Neutrophil (primary cell): ENCODE results near the gene TNFSF12.

ENCODE experiments used
- H3K27ac ChIP-seq: fragments of 200-600 bp; sonication (generic); 2 replicates; pipeline ENCODE4 v1.5.1; 2016; ENCODE audit warnings: mild to moderate bottlenecking, moderate library complexity
- H3K27me3 ChIP-seq: fragments of 200-600 bp; sonication (generic); 2 replicates; pipeline ENCODE4 v1.6.0; 2016; ENCODE audit warnings: mild to moderate bottlenecking
- H3K36me3 ChIP-seq: fragments of 200-600 bp; sonication (generic); 2 replicates; pipeline ENCODE4 v1.5.1; 2017
- H3K4me1 ChIP-seq, 2 experiments: fragments of 200-600 bp in 1 of 2; sonication (generic) in 1 of 2; 1 replicate in 1 of 2; 2 replicates in 1 of 2; pipeline versions ENCODE4 v1.5.1 to v1.6.1; 2013 to 2016; ENCODE audit warnings: low read depth in 1 of 2, low read length in 1 of 2, mild to moderate bottlenecking in 1 of 2, moderate library complexity in 1 of 2; ENCODE audit not compliant: control insufficient read depth in 1 of 2, insufficient read depth in 1 of 2
- H3K4me3 ChIP-seq, 2 experiments: fragments of 200-600 bp in 1 of 2; sonication (generic) in 1 of 2; 1 replicate in 1 of 2; 2 replicates in 1 of 2; pipeline ENCODE4 v1.5.1; 2013 to 2016; ENCODE audit warnings: low read depth in 1 of 2, low read length in 1 of 2, mild to moderate bottlenecking in 1 of 2, moderate library complexity in 1 of 2
- H3K9me3 ChIP-seq: fragments of 200-600 bp; sonication (generic); 2 replicates; pipeline ENCODE4 v1.5.1; 2016
- TF ChIP-seq, protein P1 (sequence below): fragments of 200-600 bp; sonication (generic); IDR thresholded peaks from 2 replicates; pipeline ENCODE4 v1.5.1; 2016; ENCODE audit warnings: antibody characterized with exemption

Gene TNFSF12

DNA sequence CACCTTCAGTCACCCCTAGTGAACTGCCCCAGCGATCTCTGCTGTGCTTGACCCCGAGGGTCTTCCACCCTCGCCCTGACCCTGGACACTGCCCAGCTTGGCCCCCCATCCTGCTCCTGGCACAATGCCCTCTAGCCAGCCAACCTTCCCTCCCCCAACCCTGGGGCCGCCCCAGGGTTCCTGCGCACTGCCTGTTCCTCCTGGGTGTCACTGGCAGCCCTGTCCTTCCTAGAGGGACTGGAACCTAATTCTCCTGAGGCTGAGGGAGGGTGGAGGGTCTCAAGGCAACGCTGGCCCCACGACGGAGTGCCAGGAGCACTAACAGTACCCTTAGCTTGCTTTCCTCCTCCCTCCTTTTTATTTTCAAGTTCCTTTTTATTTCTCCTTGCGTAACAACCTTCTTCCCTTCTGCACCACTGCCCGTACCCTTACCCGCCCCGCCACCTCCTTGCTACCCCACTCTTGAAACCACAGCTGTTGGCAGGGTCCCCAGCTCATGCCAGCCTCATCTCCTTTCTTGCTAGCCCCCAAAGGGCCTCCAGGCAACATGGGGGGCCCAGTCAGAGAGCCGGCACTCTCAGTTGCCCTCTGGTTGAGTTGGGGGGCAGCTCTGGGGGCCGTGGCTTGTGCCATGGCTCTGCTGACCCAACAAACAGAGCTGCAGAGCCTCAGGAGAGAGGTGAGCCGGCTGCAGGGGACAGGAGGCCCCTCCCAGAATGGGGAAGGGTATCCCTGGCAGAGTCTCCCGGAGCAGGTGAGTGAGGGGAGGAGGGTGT, 9.9 kb downstream of the TNFSF12 start, which contains the start of gene TNFSF13:
Gene TNFSF13 (plus strand): TSS at position 207 of the 776 bp plus-strand sequence. CDS start 290 bp downstream, at position 497.
- Histone ChIP-seq H3K27ac (peak within 1 kb of the TSS; percentile 92), H3K4me1 (peaks cover 58 to 63% of the 10 kb centered on the region in 2 experiments), H3K36me3 (peaks cover 15% of the 10 kb centered on the region), H3K9me3 (no peaks in the 10 kb centered on the region), H3K27me3 (no peaks in the 10 kb centered on the region), H3K4me3 (peak within 1 kb of the TSS; percentile 80 to 88)
- TF ChIP-seq, protein P1, sequence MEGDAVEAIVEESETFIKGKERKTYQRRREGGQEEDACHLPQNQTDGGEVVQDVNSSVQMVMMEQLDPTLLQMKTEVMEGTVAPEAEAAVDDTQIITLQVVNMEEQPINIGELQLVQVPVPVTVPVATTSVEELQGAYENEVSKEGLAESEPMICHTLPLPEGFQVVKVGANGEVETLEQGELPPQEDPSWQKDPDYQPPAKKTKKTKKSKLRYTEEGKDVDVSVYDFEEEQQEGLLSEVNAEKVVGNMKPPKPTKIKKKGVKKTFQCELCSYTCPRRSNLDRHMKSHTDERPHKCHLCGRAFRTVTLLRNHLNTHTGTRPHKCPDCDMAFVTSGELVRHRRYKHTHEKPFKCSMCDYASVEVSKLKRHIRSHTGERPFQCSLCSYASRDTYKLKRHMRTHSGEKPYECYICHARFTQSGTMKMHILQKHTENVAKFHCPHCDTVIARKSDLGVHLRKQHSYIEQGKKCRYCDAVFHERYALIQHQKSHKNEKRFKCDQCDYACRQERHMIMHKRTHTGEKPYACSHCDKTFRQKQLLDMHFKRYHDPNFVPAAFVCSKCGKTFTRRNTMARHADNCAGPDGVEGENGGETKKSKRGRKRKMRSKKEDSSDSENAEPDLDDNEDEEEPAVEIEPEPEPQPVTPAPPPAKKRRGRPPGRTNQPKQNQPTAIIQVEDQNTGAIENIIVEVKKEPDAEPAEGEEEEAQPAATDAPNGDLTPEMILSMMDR: no peak

DNA sequence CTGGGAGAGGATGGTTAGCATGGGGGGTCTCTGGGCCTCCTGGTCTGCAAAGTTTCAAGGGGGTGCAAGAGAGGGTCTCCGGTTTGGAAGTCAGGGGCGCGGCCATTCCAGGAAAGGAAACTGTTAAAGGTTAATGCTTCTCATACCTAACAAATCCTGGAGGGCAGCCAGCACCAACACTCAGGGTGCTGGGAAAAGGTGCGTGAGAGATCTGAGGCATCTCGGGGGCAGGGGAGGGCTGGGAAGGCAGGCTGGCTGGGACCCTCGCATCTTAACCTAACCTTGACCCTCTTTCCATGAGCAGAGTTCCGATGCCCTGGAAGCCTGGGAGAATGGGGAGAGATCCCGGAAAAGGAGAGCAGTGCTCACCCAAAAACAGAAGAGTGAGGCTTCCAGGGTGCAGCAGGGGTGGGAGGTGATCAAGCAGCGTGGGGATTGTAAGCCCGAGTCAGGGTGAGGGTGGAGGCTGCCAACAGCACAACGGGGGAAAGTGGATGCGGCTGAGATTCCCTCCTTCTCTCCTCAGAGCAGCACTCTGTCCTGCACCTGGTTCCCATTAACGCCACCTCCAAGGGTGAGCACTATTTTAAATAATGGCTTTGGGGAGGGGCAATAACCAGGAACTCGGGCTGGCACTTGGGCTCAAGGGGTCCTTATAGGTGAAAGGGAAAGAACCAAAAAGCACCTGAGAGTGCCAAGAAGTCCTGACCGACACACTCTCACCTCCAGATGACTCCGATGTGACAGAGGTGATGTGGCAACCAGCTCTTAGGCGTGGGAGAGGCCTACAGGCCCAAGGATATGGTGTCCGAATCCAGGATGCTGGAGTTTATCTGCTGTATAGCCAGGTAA, 10.7 kb downstream of the TNFSF12 start:
- Histone ChIP-seq H3K27ac (peak overlapping the region; percentile 92), H3K4me3 (peak overlapping the region; percentile 80 to 88), H3K4me1 (peaks cover 55 to 61% of the 10 kb centered on the region in 2 experiments), H3K27me3 (no peaks in the 10 kb centered on the region), H3K36me3 (peaks cover 23% of the 10 kb centered on the region), H3K9me3 (no peaks in the 10 kb centered on the region)
- TF ChIP-seq, protein P1: no peak

DNA sequence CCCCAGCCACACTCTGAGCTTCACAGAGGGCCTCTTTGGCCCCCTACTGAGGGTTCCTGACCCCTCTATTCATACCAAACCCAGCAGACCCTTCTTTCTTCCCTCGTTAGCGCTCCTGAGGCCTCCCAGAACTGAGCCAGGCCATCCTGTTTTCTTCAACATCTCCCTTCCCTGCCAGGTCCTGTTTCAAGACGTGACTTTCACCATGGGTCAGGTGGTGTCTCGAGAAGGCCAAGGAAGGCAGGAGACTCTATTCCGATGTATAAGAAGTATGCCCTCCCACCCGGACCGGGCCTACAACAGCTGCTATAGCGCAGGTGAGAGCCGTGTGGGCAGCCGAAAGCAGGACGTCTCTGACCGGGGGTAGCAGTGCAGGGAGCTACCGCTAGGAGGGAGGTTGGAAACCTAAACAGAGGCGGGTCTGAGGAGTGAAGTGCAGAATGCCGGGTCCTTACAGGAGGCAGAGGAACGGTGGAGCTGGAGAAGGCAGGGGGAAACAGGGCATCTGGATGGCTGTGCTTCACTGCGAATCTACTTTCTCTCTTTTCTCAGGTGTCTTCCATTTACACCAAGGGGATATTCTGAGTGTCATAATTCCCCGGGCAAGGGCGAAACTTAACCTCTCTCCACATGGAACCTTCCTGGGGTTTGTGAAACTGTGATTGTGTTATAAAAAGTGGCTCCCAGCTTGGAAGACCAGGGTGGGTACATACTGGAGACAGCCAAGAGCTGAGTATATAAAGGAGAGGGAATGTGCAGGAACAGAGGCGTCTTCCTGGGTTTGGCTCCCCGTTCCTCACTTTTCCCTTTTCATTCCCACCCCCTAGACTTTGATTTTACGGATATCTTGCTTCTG, 11.5 kb downstream of the TNFSF12 start:
- H3K27ac ChIP-seq: peak overlapping the region; percentile 92
- peak overlapping the region; percentile 80 to 88 for H3K4me3 ChIP-seq
- peaks cover 55 to 61% of the 10 kb centered on the region in 2 experiments for H3K4me1 ChIP-seq

DNA sequence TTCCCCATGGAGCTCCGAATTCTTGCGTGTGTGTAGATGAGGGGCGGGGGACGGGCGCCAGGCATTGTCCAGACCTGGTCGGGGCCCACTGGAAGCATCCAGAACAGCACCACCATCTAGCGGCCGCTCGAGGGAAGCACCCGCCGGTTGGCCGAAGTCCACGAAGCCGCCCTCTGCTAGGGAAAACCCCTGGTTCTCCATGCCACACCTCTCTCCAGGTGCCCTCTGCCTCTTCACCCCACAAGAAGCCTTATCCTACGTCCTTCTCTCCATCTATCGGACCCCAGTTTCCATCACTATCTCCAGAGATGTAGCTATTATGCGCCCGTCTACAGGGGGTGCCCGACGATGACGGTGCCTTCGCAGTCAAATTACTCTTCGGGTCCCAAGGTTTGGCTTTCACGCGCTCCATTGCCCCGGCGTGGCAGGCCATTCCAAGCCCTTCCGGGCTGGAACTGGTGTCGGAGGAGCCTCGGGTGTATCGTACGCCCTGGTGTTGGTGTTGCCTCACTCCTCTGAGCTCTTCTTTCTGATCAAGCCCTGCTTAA, 12.2 kb downstream of the TNFSF12 start:
- Histone ChIP-seq H3K4me1 (peaks cover 55 to 61% of the 10 kb centered on the region in 2 experiments), H3K9me3 (no peaks in the 10 kb centered on the region), H3K36me3 (peaks cover 34% of the 10 kb centered on the region), H3K27me3 (no peaks in the 10 kb centered on the region), H3K27ac (peak overlapping the region; percentile 92), H3K4me3 (peak overlapping the region; percentile 67 to 88)
- TF ChIP-seq, protein P1: peak; percentile 91

More for the DNA sequence above, 11.5 kb downstream of the TNFSF12 start:
- Histone ChIP-seq H3K36me3 (peaks cover 31% of the 10 kb centered on the region), H3K27me3 (no peaks in the 10 kb centered on the region), H3K9me3 (no peaks in the 10 kb centered on the region)
- TF ChIP-seq, protein P1: peak; percentile 79
